Gastrocnemius medialis (tissue), 4 donors: Measurements from ENCODE around the gene AMZ2. TPM values are rescaled to one million over a fixed set of nuclear protein-coding genes. Genes with fewer than 3 reads are reported as not detected.

Source experiments
- ATAC-seq, 2 donors: fragments of 150-250 bp; one replicate each; pipeline ENCODE4 v1.9.1; 2016
- DNase-seq, 2 donors: peaks; one replicate each; pipeline ENCODE4 v3.0.0-alpha.2; 2019
- H3K27ac ChIP-seq, 4 donors: fragments of 200-600 bp; sonication (generic); 1 replicate in 1 of 4; 2 replicates in 3 of 4; pipeline ENCODE4 v1.5.1; 2016 to 2018; ENCODE audit warnings: mild to moderate bottlenecking in 2 of 4, moderate library complexity in 1 of 4
- H3K27me3 ChIP-seq, 3 donors: fragments of 200-600 bp; sonication (generic) in 2 of 3; 1 replicate in 1 of 3; 2 replicates in 2 of 3; pipeline versions ENCODE4 v1.5.1 to v1.6.0; 2016 to 2019; ENCODE audit warnings: mild to moderate bottlenecking in 1 of 3, moderate library complexity in 1 of 3
- H3K36me3 ChIP-seq, 2 donors: fragments of 200-600 bp; sonication (generic) in 1 of 2; one replicate each; pipeline ENCODE4 v1.5.1; 2017 to 2018
- H3K4me1 ChIP-seq, 2 donors: fragments of 200-600 bp; sonication (generic) in 1 of 2; one replicate each; pipeline ENCODE4 v1.5.1; 2016 to 2017; ENCODE audit warnings: mild to moderate bottlenecking in 2 of 2
- H3K4me3 ChIP-seq, 4 donors: fragments of 200-600 bp; sonication (generic) in 3 of 4; 1 replicate in 1 of 4; 2 replicates in 3 of 4; pipeline ENCODE4 v1.5.1; 2016 to 2019; ENCODE audit warnings: mild to moderate bottlenecking in 2 of 4
- H3K9me3 ChIP-seq, 3 donors: fragments of 200-600 bp; sonication (generic) in 2 of 3; 1 replicate in 1 of 3; 2 replicates in 2 of 3; pipeline ENCODE4 v1.5.1; 2016 to 2019
- CTCF ChIP-seq, 5 experiments: fragments of 450-650 bp in 3 of 5; fragments of 200-600 bp in 2 of 5; sonication (generic) in 2 of 5; IDR thresholded peaks in 4 of 5; conservative IDR thresholded peaks in 1 of 5; 1 replicate in 4 of 5; 2 replicates in 1 of 5; pipeline ENCODE4 v1.5.1; 2016 to 2019; ENCODE audit warnings: antibody characterized with exemption in 5 of 5, mild to moderate bottlenecking in 3 of 5, moderate library complexity in 3 of 5
- POLR2A ChIP-seq, 2 donors: fragments of 450-650 bp; IDR thresholded peaks; one replicate each; pipeline ENCODE4 v1.6.1; 2017; ENCODE audit warnings: antibody characterized with exemption in 2 of 2, mild to moderate bottlenecking in 2 of 2, moderate library complexity in 2 of 2
- in situ Hi-C, 4 donors: fragments of 200-750 bp; cut with MboI; loops; one replicate each; pipeline versions ENCODE4 v1.15.0 to v1.8.0; 2017; ENCODE audit warnings: low sequenced_read_pairs in 4 of 4
- intact Hi-C: fragments of 100-400 bp; cut with DNase I; formaldehyde crosslinking; loops from one replicate; pipeline ENCODE4 v1.15.1; 2023; ENCODE audit warnings: low total_unique reads
- total RNA-seq, 4 donors: library from RNA; depleted of rRNA; stranded (reverse); fragments of >200 nt; gene quantifications; one replicate each; pipeline versions ENCODE4 v1.1.0 to v1.2.3, GENCODE V29; 2016

Gene AMZ2
- 10 to 100 TPM; 47.6 to 86.9 (median 61.8) TPM for total RNA-seq

GRCh38 chr17:68247445-68248198 lies at the start of gene AMZ2:
TSS of gene AMZ2 (plus strand) at chr17:68248043. CDS start at chr17:68250188, 2,145 bp downstream.
- Histone ChIP-seq H3K4me1 (peaks cover 12 to 14% of the 10 kb centered on the region in 2 donors), H3K27ac (peak within 1 kb of the TSS; percentile 89 to 100 (median 98)), H3K36me3 (peaks cover 0 to 24% of the 10 kb centered on the region in 2 donors), H3K9me3 (no peaks in the 10 kb centered on the region), H3K27me3 (no peaks in the 10 kb centered on the region), H3K4me3 (peak within 1 kb of the TSS; percentile 81 to 97 (median 96))
- in situ Hi-C loops = no loop called here
- peak; percentile 91 for ATAC-seq
- intact Hi-C loops = loop anchor here (5.0 kb wide), 2 partner anchors 40 to 265 kb away; partner anchors contain the start of gene PRKAR1A
- TF ChIP-seq CTCF (IDR thresholded peaks at IDR 0.05 in 4 of 5, conservative IDR thresholded peaks at IDR 0.05 in 1 of 5) (peak in 1 of 5 experiments; percentile 12), POLR2A (IDR thresholded peaks at IDR 0.05) (peak; percentile 97 to 98)
- DNase-seq = peak; percentile 84 to 92

- Histone ChIP-seq H3K9me3 (no peaks in the 10 kb centered on the region), H3K4me3 (peak overlapping the region; percentile 6 to 59 (median 49)), H3K36me3 (no peaks in the 10 kb centered on the region), H3K4me1 (peaks cover 31 to 40% of the 10 kb centered on the region in 2 donors), H3K27me3 (peaks cover 50 to 54% (median 52%) of the 10 kb centered on the region in 3 donors), H3K27ac (no peak overlapping the region)
- TF ChIP-seq POLR2A (IDR thresholded peaks at IDR 0.05) (no peak), CTCF (IDR thresholded peaks at IDR 0.05 in 4 of 5, conservative IDR thresholded peaks at IDR 0.05 in 1 of 5) (no peak)
- in situ Hi-C loops = loop anchor here in 1 of 4 donors (25.0 kb wide), 1 partner anchor 563 kb away; no protein-coding TSS in a partner anchor
- ATAC-seq (no peak), DNase-seq (no peak)
- intact Hi-C loops = no loop called here
Observed at GRCh38 chr17:68198931-68199836, 48.7 kb upstream of the AMZ2 start.

- TF ChIP-seq CTCF (IDR thresholded peaks at IDR 0.05 in 4 of 5, conservative IDR thresholded peaks at IDR 0.05 in 1 of 5) (no peak), POLR2A (IDR thresholded peaks at IDR 0.05) (no peak)
- in situ Hi-C loops (loop anchor here in 1 of 4 donors (25.0 kb wide), 1 partner anchor 562 kb away; no protein-coding TSS in a partner anchor), intact Hi-C loops (loop anchor here (1.0 to 10.0 kb wide), 2 partner anchors 28 to 265 kb away; no protein-coding TSS in a partner anchor)
- Histone ChIP-seq H3K9me3 (no peaks in the 10 kb centered on the region), H3K27me3 (peaks cover 46 to 53% (median 50%) of the 10 kb centered on the region in 3 donors), H3K27ac (peak overlapping the region in 2 of 4 donors; percentile 33 to 34), H3K4me1 (peaks cover 36 to 40% of the 10 kb centered on the region in 2 donors), H3K36me3 (no peaks in the 10 kb centered on the region), H3K4me3 (peak overlapping the region; percentile 47 to 59 (median 50))
- ATAC-seq (no peak), DNase-seq (no peak)
Observed at GRCh38 chr17:68199837-68200688, 47.8 kb upstream of the AMZ2 start.
